HL-60 (cell line): ENCODE measurements around the gene ARL2BP.

Source experiments
- DNase-seq, 2 experiments: peaks; one replicate each; pipeline ENCODE4 v3.0.0-alpha.2; 2010 to 2020; ENCODE audit warnings: low read depth in 1 of 2, low spot score in 1 of 2
- H3K27ac ChIP-seq: fragments of 250-450 bp; sonication (Bioruptor Pico); replicated peaks from 2 replicates; pipeline ENCODE4 v1.5.1; 2020; ENCODE audit warnings: mild to moderate bottlenecking, moderate library complexity
- H3K27me3 ChIP-seq: fragments of 250-450 bp; sonication (Bioruptor Pico); 2 replicates; pipeline ENCODE4 v1.5.1; 2021; ENCODE audit warnings: mild to moderate bottlenecking, moderate library complexity; ENCODE audit not compliant: insufficient read depth, poor library complexity, severe bottlenecking
- H3K4me3 ChIP-seq: replicated peaks from 2 replicates; pipeline ENCODE4 v1.5.1; 2011; ENCODE audit warnings: mild to moderate bottlenecking, control low read depth, low read length; ENCODE audit not compliant: insufficient read depth
- GABPA ChIP-seq: IDR thresholded peaks from 2 replicates; pipeline ENCODE4 v1.6.1; 2012; ENCODE audit warnings: low read depth
- POLR2AphosphoS5 ChIP-seq: IDR thresholded peaks from 2 replicates; pipeline ENCODE4 v1.6.1; 2012; ENCODE audit warnings: low read depth
- SPI1 ChIP-seq: IDR thresholded peaks from 2 replicates; pipeline ENCODE4 v1.6.1; 2012; ENCODE audit warnings: low read depth, mild to moderate bottlenecking, borderline replicate concordance
- TF ChIP-seq, protein P1 (sequence below): IDR thresholded peaks from 2 replicates; pipeline ENCODE4 v1.6.1; 2012; ENCODE audit warnings: low read depth; ENCODE audit not compliant: insufficient replicate concordance
- TF ChIP-seq, protein P2 (sequence below): IDR thresholded peaks from one replicate; pipeline ENCODE4 v1.5.1; 2011; ENCODE audit warnings: low read length, control low read depth, inconsistent platforms; ENCODE audit not compliant: insufficient read depth

ARL2BP gene

DNA sequence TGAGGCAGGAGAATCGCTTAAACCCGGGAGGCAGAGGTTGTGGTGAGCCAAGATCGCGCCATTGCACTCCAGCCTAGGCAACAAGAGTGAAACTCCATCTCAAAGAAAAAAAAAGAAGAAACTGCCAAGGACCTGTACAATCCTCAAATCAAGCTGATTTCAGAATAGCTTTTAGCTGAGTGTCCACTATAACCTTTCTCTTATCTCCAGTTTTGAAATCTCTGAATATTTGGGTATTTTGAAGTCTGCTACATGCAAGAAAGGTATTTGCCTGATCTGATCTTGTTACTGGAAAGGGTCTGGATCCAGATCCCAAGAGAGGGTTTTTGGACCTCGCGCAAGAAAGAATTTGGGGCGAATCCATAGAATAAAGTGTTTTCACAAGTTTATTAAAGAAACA, 19.1 kb upstream of the ARL2BP start:
- no peak overlapping the region for H3K4me3 ChIP-seq
- DNase-seq = no peak
- no peaks in the 10 kb centered on the region for H3K27me3 ChIP-seq
- no peak overlapping the region for H3K27ac ChIP-seq
- TF ChIP-seq, protein P1, sequence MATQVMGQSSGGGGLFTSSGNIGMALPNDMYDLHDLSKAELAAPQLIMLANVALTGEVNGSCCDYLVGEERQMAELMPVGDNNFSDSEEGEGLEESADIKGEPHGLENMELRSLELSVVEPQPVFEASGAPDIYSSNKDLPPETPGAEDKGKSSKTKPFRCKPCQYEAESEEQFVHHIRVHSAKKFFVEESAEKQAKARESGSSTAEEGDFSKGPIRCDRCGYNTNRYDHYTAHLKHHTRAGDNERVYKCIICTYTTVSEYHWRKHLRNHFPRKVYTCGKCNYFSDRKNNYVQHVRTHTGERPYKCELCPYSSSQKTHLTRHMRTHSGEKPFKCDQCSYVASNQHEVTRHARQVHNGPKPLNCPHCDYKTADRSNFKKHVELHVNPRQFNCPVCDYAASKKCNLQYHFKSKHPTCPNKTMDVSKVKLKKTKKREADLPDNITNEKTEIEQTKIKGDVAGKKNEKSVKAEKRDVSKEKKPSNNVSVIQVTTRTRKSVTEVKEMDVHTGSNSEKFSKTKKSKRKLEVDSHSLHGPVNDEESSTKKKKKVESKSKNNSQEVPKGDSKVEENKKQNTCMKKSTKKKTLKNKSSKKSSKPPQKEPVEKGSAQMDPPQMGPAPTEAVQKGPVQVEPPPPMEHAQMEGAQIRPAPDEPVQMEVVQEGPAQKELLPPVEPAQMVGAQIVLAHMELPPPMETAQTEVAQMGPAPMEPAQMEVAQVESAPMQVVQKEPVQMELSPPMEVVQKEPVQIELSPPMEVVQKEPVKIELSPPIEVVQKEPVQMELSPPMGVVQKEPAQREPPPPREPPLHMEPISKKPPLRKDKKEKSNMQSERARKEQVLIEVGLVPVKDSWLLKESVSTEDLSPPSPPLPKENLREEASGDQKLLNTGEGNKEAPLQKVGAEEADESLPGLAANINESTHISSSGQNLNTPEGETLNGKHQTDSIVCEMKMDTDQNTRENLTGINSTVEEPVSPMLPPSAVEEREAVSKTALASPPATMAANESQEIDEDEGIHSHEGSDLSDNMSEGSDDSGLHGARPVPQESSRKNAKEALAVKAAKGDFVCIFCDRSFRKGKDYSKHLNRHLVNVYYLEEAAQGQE = no peak
- TF ChIP-seq SPI1 (no peak), GABPA (no peak), POLR2AphosphoS5 (no peak)
- TF ChIP-seq, protein P2, sequence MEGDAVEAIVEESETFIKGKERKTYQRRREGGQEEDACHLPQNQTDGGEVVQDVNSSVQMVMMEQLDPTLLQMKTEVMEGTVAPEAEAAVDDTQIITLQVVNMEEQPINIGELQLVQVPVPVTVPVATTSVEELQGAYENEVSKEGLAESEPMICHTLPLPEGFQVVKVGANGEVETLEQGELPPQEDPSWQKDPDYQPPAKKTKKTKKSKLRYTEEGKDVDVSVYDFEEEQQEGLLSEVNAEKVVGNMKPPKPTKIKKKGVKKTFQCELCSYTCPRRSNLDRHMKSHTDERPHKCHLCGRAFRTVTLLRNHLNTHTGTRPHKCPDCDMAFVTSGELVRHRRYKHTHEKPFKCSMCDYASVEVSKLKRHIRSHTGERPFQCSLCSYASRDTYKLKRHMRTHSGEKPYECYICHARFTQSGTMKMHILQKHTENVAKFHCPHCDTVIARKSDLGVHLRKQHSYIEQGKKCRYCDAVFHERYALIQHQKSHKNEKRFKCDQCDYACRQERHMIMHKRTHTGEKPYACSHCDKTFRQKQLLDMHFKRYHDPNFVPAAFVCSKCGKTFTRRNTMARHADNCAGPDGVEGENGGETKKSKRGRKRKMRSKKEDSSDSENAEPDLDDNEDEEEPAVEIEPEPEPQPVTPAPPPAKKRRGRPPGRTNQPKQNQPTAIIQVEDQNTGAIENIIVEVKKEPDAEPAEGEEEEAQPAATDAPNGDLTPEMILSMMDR = no peak

GRCh38 chr16:57226701-57227621, 18.1 kb upstream of the ARL2BP start:
- no peak for DNase-seq
- no peak overlapping the region for H3K27ac ChIP-seq
- no peak overlapping the region for H3K4me3 ChIP-seq
- H3K27me3 ChIP-seq = no peaks in the 10 kb centered on the region
- TF ChIP-seq, protein P2 = no peak
- TF ChIP-seq GABPA (no peak), POLR2AphosphoS5 (no peak), SPI1 (no peak)
- TF ChIP-seq, protein P1 = no peak

DNA sequence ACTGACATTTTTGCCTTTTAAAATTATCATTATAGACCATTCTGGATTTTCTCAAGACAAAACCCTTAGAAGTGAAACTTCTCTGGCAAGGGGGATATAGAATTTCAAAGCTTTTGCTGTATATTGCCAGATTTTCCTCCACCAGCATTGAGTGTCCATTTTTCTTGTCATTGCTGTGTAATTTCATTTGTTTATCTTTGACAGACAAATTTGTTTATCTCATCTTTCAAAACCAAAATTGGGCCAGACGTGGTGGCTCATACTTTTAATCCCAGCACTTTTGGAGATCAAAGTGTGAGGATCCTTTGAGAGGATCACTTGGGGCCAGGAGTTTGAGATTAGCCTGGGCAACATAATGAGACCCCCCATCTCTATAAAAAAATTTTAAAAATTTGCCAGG, 16.0 kb upstream of the ARL2BP start:
- no peak for TF ChIP-seq POLR2AphosphoS5
- TF ChIP-seq, protein P1 = no peak
- TF ChIP-seq, protein P2 = no peak
- TF ChIP-seq SPI1 = no peak
- TF ChIP-seq GABPA = no peak
- Histone ChIP-seq H3K27me3 (no peaks in the 10 kb centered on the region), H3K27ac (no peak overlapping the region), H3K4me3 (no peak overlapping the region)
- no peak for DNase-seq
